Left ventricle myocardium inferior (tissue), 1 donor: ENCODE results near the gene FERMT2. TPM values are rescaled to one million over a fixed set of nuclear protein-coding genes. Genes with fewer than 3 reads are reported as not detected.

Experiments used
- DNase-seq: peaks from one replicate; pipeline ENCODE4 v3.0.0-alpha.2; 2020
- H3K27ac ChIP-seq: fragments of 200-600 bp; replicated peaks from 2 replicates; pipeline ENCODE4 v1.8.0; 2021
- H3K27me3 ChIP-seq: fragments of 200-600 bp; 2 replicates; pipeline ENCODE4 v1.8.0; 2021; ENCODE audit warnings: low read depth
- H3K36me3 ChIP-seq: fragments of 200-600 bp; 2 replicates; pipeline ENCODE4 v1.8.0; 2021
- H3K4me1 ChIP-seq: fragments of 200-600 bp; 2 replicates; pipeline ENCODE4 v1.8.0; 2021
- H3K4me3 ChIP-seq: fragments of 200-600 bp; 2 replicates; pipeline ENCODE4 v1.8.0; 2021; ENCODE audit warnings: mild to moderate bottlenecking, moderate library complexity
- H3K9me3 ChIP-seq: fragments of 200-600 bp; replicated peaks from 2 replicates; pipeline ENCODE4 v1.8.0; 2021
- intact Hi-C: fragments of 100-400 bp; cut with micrococcal nuclease; formaldehyde crosslinking; loops from one replicate; pipeline ENCODE4 v1.11.0; 2022
- total RNA-seq: library from RNA; stranded (reverse); fragmentation: NEBNext Ultra II Directional; extraction: Animal tissue kit (Norgen Biotek cat#: 25700); gene quantifications from one replicate; pipeline ENCODE4 v1.2.1, GENCODE V29; 2021
- TF ChIP-seq, protein P1 (sequence below): fragments of 200-600 bp; IDR thresholded peaks from 2 replicates; pipeline ENCODE4 v1.8.0; 2021; ENCODE audit warnings: antibody characterized with exemption, mild to moderate bottlenecking, borderline replicate concordance
- donor health status: DM: no; HTN: yes; CAD: no; lungs with severe emphysema.

The FERMT2 gene
- total RNA-seq, 1 donor from 2014 or later, result 91.9 TPM

DNA sequence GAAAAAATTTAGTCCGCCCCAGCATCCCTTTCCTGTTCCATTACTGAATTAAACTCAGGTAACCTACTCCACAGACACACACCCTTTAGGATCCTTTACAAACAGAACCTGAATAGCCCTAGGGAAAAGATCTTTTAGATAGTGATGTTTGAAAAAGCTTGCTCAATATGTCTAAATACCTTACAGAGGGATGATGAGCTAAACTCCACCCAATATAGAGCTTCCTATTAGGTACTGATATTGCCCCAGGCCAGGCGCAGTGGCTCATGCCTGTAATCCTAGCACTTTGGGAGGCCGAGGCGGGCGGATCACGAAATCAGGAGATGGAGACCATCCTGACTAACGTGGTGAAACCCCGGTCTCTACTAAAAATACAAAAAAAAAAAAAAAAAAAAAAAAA lies 50.1 kb downstream of the FERMT2 start:
- Histone ChIP-seq H3K4me3 (no peak overlapping the region), H3K4me1 (peaks cover 55% of the 10 kb centered on the region), H3K27me3 (no peaks in the 10 kb centered on the region), H3K27ac (no peak overlapping the region), H3K9me3 (no peaks in the 10 kb centered on the region), H3K36me3 (peaks cover 12% of the 10 kb centered on the region)
- TF ChIP-seq, protein P1, sequence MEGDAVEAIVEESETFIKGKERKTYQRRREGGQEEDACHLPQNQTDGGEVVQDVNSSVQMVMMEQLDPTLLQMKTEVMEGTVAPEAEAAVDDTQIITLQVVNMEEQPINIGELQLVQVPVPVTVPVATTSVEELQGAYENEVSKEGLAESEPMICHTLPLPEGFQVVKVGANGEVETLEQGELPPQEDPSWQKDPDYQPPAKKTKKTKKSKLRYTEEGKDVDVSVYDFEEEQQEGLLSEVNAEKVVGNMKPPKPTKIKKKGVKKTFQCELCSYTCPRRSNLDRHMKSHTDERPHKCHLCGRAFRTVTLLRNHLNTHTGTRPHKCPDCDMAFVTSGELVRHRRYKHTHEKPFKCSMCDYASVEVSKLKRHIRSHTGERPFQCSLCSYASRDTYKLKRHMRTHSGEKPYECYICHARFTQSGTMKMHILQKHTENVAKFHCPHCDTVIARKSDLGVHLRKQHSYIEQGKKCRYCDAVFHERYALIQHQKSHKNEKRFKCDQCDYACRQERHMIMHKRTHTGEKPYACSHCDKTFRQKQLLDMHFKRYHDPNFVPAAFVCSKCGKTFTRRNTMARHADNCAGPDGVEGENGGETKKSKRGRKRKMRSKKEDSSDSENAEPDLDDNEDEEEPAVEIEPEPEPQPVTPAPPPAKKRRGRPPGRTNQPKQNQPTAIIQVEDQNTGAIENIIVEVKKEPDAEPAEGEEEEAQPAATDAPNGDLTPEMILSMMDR, result no peak
- DNase-seq, result no peak
- intact Hi-C loops, result no loop called here

DNA sequence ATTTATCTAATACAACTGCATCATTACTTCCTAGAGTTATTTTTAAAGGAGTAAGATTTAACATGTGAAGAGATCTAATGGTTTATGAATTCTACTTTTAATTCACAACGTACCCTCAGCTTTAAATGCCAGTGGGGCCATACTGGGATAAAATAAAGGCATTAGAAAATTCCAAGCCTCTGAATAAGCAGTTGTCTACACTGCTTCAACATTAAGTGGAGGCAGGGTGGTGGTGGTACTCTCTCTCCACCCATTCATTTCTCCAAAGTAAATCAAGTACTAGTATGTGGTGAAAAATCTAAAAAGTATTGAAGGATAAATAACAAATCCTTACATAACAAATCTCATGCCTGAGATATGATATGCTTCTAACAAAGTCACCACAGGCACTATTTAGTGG lies 52.4 kb downstream of the FERMT2 start:
- H3K36me3 ChIP-seq, result peaks cover 12% of the 10 kb centered on the region

DNA sequence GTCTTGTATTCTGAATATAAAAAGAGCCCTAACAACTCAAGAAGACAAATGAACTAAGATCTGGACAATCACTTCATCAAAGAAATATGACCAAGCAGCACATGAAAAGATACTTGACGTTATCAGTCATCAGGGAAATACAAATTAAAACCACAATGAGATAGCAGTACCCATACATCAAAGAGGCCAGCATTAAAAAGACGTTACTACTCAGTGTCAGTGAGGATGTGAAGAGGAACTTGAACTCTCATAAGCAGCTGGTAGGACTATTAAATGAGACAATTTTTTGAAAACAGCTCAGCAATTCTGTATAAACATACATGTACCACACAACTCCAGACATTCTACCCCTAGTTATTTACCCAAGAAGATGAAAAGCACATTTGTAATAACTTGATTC lies 55.9 kb downstream of the FERMT2 start:
- Histone ChIP-seq H3K4me1 (peaks cover 44% of the 10 kb centered on the region), H3K9me3 (no peaks in the 10 kb centered on the region), H3K27me3 (no peaks in the 10 kb centered on the region), H3K27ac (no peak overlapping the region), H3K4me3 (no peak overlapping the region), H3K36me3 (peaks cover 23% of the 10 kb centered on the region)
- TF ChIP-seq, protein P1, result no peak
- DNase-seq, result no peak
- intact Hi-C loops, result loop anchor here (10.0 kb wide), 1 partner anchor 50 kb away; no protein-coding TSS in a partner anchor

More for the DNA sequence above, 52.4 kb downstream of the FERMT2 start:
- peaks cover 65% of the 10 kb centered on the region for H3K4me1 ChIP-seq
- H3K9me3 ChIP-seq, result no peaks in the 10 kb centered on the region
- no peaks in the 10 kb centered on the region for H3K27me3 ChIP-seq
- H3K4me3 ChIP-seq, result no peak overlapping the region
- intact Hi-C loops, result loop anchor here (10.0 kb wide), 1 partner anchor 46 kb away; no protein-coding TSS in a partner anchor
- TF ChIP-seq, protein P1, result no peak
- no peak for DNase-seq
- no peak overlapping the region for H3K27ac ChIP-seq

DNA sequence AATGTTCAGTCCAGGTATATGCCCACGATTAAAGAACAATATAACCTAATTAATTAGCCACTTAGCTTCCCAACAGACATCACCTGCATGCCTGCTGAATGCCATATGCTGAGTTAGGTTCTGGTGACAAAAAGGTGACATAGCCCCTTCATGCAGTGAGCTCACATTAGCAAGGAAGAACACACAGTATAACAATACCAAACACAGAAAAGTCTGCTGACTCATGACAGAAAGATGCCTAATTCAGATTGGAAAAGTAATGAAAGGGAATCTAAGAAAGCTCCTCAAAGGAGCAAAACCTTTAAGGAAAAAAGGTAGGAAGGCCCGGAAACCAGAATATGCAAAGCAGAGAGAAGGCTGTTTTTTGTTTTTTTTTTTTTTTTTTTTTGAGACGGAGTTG lies 59.0 kb downstream of the FERMT2 start:
- Histone ChIP-seq H3K27me3 (no peaks in the 10 kb centered on the region), H3K4me1 (peaks cover 38% of the 10 kb centered on the region), H3K27ac (no peak overlapping the region), H3K4me3 (no peak overlapping the region), H3K9me3 (no peaks in the 10 kb centered on the region), H3K36me3 (peaks cover 36% of the 10 kb centered on the region)
- TF ChIP-seq, protein P1, result no peak
- no peak for DNase-seq
- intact Hi-C loops, result loop anchor here (10.0 kb wide), 1 partner anchor 53 kb away; no protein-coding TSS in a partner anchor

DNA sequence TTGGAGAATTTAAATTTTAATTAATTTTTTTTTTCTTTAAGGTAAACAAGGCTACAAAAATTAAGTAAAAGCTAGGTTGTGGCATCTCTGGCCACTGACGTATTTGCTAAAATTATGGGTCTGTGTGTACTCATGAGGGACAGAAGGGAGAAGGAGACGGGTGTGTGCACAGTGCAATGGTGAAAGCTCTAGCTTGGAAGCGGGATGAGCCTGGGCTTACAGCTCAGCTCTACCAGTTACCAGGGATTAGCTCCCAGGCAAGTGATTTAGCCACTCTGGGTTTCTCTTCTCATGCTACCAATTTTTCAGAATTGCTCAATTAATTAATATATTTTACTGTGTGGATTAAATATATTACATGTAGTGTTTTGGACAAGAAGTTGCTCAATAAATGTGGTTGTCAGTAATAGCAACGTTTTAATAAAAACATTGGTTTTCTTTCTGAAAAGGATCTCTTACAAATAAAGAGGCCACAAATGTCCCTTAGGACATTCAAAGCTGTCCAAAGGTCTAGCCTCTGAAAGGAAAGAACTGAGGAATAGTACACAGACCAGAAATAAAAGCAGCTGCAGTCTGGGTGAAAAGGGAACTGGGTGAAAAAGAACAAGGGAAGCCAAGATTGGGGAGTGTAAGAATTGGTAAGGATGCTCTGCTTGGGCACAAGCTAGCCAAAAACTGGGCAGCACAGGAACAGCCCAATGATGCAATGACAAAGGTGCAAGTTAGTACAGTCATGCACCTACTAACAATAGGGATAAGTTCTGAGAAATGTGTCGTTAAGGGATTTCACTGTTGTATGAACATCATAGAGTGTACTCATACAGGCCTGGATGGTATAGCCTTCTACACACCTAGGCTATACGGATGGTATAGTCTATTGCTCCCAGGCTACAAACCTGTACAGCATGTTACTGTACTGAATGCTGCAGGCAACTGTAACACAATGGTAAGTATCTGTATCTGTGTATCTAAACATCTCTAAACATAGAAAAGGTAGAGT lies 61.7 kb downstream of the FERMT2 start:
- Histone ChIP-seq H3K36me3 (peaks cover 45% of the 10 kb centered on the region), H3K27ac (peak overlapping the region; percentile 24), H3K9me3 (no peaks in the 10 kb centered on the region), H3K27me3 (no peaks in the 10 kb centered on the region), H3K4me3 (no peak overlapping the region), H3K4me1 (peaks cover 17% of the 10 kb centered on the region)
- intact Hi-C loops, result no loop called here
- TF ChIP-seq, protein P1, result no peak
- no peak for DNase-seq
